ENCODE data around the gene BICRA.

GRCh38 chr19:47625650-47626049 is 16.7 kb downstream of the BICRA start:
- no peak for TF ChIP-seq CTCF (IDR thresholded peaks at IDR 0.05; ENCODE audit: insufficient read depth, low read length)
- TF ChIP-seq, protein P1, sequence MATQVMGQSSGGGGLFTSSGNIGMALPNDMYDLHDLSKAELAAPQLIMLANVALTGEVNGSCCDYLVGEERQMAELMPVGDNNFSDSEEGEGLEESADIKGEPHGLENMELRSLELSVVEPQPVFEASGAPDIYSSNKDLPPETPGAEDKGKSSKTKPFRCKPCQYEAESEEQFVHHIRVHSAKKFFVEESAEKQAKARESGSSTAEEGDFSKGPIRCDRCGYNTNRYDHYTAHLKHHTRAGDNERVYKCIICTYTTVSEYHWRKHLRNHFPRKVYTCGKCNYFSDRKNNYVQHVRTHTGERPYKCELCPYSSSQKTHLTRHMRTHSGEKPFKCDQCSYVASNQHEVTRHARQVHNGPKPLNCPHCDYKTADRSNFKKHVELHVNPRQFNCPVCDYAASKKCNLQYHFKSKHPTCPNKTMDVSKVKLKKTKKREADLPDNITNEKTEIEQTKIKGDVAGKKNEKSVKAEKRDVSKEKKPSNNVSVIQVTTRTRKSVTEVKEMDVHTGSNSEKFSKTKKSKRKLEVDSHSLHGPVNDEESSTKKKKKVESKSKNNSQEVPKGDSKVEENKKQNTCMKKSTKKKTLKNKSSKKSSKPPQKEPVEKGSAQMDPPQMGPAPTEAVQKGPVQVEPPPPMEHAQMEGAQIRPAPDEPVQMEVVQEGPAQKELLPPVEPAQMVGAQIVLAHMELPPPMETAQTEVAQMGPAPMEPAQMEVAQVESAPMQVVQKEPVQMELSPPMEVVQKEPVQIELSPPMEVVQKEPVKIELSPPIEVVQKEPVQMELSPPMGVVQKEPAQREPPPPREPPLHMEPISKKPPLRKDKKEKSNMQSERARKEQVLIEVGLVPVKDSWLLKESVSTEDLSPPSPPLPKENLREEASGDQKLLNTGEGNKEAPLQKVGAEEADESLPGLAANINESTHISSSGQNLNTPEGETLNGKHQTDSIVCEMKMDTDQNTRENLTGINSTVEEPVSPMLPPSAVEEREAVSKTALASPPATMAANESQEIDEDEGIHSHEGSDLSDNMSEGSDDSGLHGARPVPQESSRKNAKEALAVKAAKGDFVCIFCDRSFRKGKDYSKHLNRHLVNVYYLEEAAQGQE (IDR thresholded peaks at IDR 0.05; ENCODE audit: insufficient replicate concordance, low read depth): no peak
- TF ChIP-seq POLR2AphosphoS5 (IDR thresholded peaks at IDR 0.05; ENCODE audit: low read depth): no peak

Measured in HL-60 (cell line).